GM12878 (cell line): ENCODE results near the gene IL20RA. TPM values are rescaled to one million over a fixed set of nuclear protein-coding genes. Genes with fewer than 3 reads are reported as not detected.

Source experiments
- BHLHE40 ChIP-seq, 2 experiments: fragments of 450-650 bp in 1 of 2; IDR thresholded peaks; 2 replicates each; pipeline ENCODE4 v1.6.1; 2011 to 2017; ENCODE audit warnings: low read depth in 2 of 2, borderline replicate concordance in 1 of 2, improper control_type of control experiment in 1 of 2, low read length in 1 of 2, mild to moderate bottlenecking in 1 of 2
- CHD1 ChIP-seq: IDR thresholded peaks from 2 replicates; pipeline ENCODE4 v1.6.1; 2012; ENCODE audit warnings: low read depth, low read length, improper control_type of control experiment
- CTCF ChIP-seq, 3 experiments: IDR thresholded peaks in 2 of 3; conservative IDR thresholded peaks in 1 of 3; 2 replicates each; pipeline ENCODE4 v1.5.1; 2011; ENCODE audit warnings: low read depth in 3 of 3, low read length in 3 of 3, mild to moderate bottlenecking in 3 of 3, control low read depth in 2 of 3, moderate library complexity in 2 of 3, inconsistent platforms in 1 of 3, mixed read lengths in 1 of 3; ENCODE audit not compliant: control insufficient read depth in 2 of 3, insufficient read depth in 1 of 3; ENCODE audit errors: extremely low read depth in 1 of 3
- ETV6 ChIP-seq, 2 experiments: fragments of 450-650 bp in 1 of 2; IDR thresholded peaks in 1 of 2; conservative IDR thresholded peaks in 1 of 2; 2 replicates each; pipeline ENCODE4 v1.6.1; 2014; ENCODE audit warnings: antibody characterized with exemption in 1 of 2, borderline replicate concordance in 1 of 2, low read depth in 1 of 2, mild to moderate bottlenecking in 1 of 2, moderate library complexity in 1 of 2
- IKZF2 ChIP-seq, 2 experiments: fragments of 450-650 bp; IDR thresholded peaks; 2 replicates each; pipeline ENCODE4 v1.6.1; 2017; ENCODE audit warnings: mild to moderate bottlenecking in 2 of 2, moderate library complexity in 2 of 2
- MAX ChIP-seq: IDR thresholded peaks from 2 replicates; pipeline ENCODE4 v1.6.1; 2012; ENCODE audit warnings: low read depth, low read length, improper control_type of control experiment
- POU2F2 ChIP-seq: IDR thresholded peaks from 3 replicates; pipeline ENCODE4 v1.6.1; 2011; ENCODE audit warnings: low read depth, mild to moderate bottlenecking, low read length, borderline replicate concordance
- SMARCA5 ChIP-seq: fragments of 450-650 bp; IDR thresholded peaks from 2 replicates; pipeline ENCODE4 v1.6.1; 2017; ENCODE audit warnings: mild to moderate bottlenecking
- SMC3 ChIP-seq: IDR thresholded peaks from 2 replicates; pipeline ENCODE4 v1.6.1; 2011; ENCODE audit warnings: low read length, improper control_type of control experiment, borderline replicate concordance
- SPI1 ChIP-seq: IDR thresholded peaks from 2 replicates; pipeline ENCODE4 v1.6.1; 2011; ENCODE audit warnings: low read depth, mild to moderate bottlenecking, low read length, moderate library complexity, borderline replicate concordance; ENCODE audit not compliant: insufficient read depth
- TBL1XR1 ChIP-seq: IDR thresholded peaks from 2 replicates; pipeline ENCODE4 v1.6.1; 2012; ENCODE audit warnings: low read depth, low read length, improper control_type of control experiment
- YY1 ChIP-seq: IDR thresholded peaks from 2 replicates; pipeline ENCODE4 v1.6.1; 2011; ENCODE audit warnings: low read depth, mild to moderate bottlenecking, low read length
- ZBED1 ChIP-seq: IDR thresholded peaks from 2 replicates; pipeline ENCODE4 v1.6.1; 2016; ENCODE audit warnings: borderline replicate concordance
- polyA plus RNA-seq, 11 experiments: library from polyadenylated mRNA; depleted of rRNA in 4 of 11; unstranded in 6 of 11; stranded (reverse) in 5 of 11; fragments of >200 nt; fragmentation: Nextera tagmentation in 4 of 11; fragmentation: Illumina TruSeq in 1 of 11; extraction: Ambion mirVana in 4 of 11; extraction: Trizol in 1 of 11; gene quantifications; 1 replicate in 1 of 11; 2 replicates in 10 of 11; pipeline versions ENCODE4 v1.2.1 to v1.2.3, GENCODE V29; 2011 to 2016; ENCODE audit warnings: inconsistent platforms in 2 of 11, missing spikeins in 2 of 11, low read depth in 1 of 11
- total RNA-seq, 4 experiments: library from RNA; depleted of rRNA in 3 of 4; stranded (reverse); fragments of >200 nt in 3 of 4; fragmentation: Illumina TruSeq in 1 of 4; extraction: Trizol in 1 of 4; gene quantifications; 2 replicates each; pipeline versions ENCODE4 v1.2.1 to v1.2.3, GENCODE V29; 2013 to 2021
- TF ChIP-seq, protein P1 (sequence below): IDR thresholded peaks from 2 replicates; pipeline ENCODE4 v1.6.1; 2012; ENCODE audit warnings: low read depth, low read length, improper control_type of control experiment
- TF ChIP-seq, protein P2 (sequence below): fragments of 450-650 bp; IDR thresholded peaks from 2 replicates; pipeline ENCODE4 v1.6.1; 2016; ENCODE audit warnings: mild to moderate bottlenecking
- TF ChIP-seq, protein P3 (sequence below): fragments of 450-650 bp; IDR thresholded peaks from 2 replicates; pipeline ENCODE4 v1.6.1; 2016; ENCODE audit warnings: mild to moderate bottlenecking

The IL20RA gene
- total and polyA plus RNA-seq, 10 of the 15 experiments (the other 5 are each of a cell fraction or from before 2014, with no cell fraction given): 0.02 to 0.16 (median 0.09) TPM; not detected in 3

DNA sequence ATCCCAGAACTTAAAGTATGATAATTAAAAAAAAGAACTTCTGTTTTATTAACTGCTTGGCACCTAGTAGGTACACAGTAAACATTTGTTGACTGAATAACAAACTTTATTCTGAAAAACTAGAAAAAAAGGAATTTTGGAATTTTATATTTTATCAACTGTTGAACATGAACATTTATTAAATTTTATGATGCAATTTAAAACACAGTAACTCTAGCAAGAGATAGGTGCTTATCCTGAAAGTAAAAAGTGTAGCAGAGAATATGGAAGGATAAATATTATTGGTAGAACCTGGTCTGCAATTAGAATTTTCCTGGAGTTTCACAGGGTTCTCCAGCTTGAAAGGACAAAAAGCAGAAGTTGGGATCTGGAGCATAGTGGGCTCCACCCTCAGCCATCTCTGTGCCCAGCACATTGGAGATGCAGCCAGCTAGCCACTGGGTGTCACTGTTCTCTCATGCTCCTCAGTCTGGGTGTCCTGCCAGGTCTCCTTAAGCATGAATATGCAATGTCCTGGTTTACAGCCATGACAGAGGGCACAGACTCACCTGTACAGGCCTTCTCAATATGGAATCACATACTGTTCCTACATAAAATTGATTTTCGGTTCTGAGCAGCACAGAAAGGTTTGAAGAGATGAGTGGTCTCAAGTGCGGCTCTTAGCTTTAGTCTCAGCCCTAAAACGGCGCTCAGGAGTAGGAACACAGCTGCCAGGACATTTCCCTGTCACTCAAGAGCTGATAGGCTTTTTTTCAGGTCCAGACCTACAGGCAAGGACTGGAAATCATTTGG lies 31.7 kb upstream of the IL20RA start (continued):
- TF ChIP-seq BHLHE40 (IDR thresholded peaks at IDR 0.05; ENCODE audit: borderline replicate concordance in 1 of 2, low read depth in 2 of 2, low read length in 1 of 2) (0 out of 4 replicates have a peak, but pooled peaks of 1 of the 2 experiments have one; percentile 38), TBL1XR1 (0 out of 2 replicates have a peak, but pooled peaks have one; percentile 21), CTCF (IDR thresholded peaks at IDR 0.05 in 2 of 3, conservative IDR thresholded peaks at IDR 0.05 in 1 of 3; ENCODE audit: control insufficient read depth in 2 of 3, extremely low read depth in 1 of 3, insufficient read depth in 1 of 3, low read depth in 3 of 3, low read length in 3 of 3) (peak; percentile 90 to 96 (median 93); a peak in 5 of 6 replicates), SPI1 (peak; percentile 77), IKZF2 (IDR thresholded peaks at IDR 0.05) (peak; percentile 31 to 48; a peak in 2 of 4 replicates), SMARCA5 (peak; percentile 63), SMC3 (peak; percentile 98), ETV6 (conservative IDR thresholded peaks at IDR 0.05 in 1 of 2, IDR thresholded peaks at IDR 0.05 in 1 of 2; ENCODE audit: borderline replicate concordance in 1 of 2, low read depth in 1 of 2) (no peak), MAX (no peak), YY1 (peak; percentile 86), CHD1 (no peak), ZBED1 (no peak), POU2F2 (peak; percentile 100)
- TF ChIP-seq, protein P1, sequence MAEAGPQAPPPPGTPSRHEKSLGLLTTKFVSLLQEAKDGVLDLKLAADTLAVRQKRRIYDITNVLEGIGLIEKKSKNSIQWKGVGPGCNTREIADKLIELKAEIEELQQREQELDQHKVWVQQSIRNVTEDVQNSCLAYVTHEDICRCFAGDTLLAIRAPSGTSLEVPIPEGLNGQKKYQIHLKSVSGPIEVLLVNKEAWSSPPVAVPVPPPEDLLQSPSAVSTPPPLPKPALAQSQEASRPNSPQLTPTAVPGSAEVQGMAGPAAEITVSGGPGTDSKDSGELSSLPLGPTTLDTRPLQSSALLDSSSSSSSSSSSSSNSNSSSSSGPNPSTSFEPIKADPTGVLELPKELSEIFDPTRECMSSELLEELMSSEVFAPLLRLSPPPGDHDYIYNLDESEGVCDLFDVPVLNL: no peak
- TF ChIP-seq, protein P2, sequence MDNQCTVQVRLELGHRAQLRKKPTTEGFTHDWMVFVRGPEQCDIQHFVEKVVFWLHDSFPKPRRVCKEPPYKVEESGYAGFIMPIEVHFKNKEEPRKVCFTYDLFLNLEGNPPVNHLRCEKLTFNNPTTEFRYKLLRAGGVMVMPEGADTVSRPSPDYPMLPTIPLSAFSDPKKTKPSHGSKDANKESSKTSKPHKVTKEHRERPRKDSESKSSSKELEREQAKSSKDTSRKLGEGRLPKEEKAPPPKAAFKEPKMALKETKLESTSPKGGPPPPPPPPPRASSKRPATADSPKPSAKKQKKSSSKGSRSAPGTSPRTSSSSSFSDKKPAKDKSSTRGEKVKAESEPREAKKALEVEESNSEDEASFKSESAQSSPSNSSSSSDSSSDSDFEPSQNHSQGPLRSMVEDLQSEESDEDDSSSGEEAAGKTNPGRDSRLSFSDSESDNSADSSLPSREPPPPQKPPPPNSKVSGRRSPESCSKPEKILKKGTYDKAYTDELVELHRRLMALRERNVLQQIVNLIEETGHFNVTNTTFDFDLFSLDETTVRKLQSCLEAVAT: 0 out of 2 replicates have a peak, but pooled peaks have one; percentile 17
- TF ChIP-seq, protein P3, sequence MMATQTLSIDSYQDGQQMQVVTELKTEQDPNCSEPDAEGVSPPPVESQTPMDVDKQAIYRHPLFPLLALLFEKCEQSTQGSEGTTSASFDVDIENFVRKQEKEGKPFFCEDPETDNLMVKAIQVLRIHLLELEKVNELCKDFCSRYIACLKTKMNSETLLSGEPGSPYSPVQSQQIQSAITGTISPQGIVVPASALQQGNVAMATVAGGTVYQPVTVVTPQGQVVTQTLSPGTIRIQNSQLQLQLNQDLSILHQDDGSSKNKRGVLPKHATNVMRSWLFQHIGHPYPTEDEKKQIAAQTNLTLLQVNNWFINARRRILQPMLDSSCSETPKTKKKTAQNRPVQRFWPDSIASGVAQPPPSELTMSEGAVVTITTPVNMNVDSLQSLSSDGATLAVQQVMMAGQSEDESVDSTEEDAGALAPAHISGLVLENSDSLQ: peak; percentile 92
